ENCODE results near the gene ZMPSTE24. TPM values are rescaled to one million over a fixed set of nuclear protein-coding genes. Genes with fewer than 3 reads are reported as not detected.
"Not testable (repeated sequence)": the region's sequence is repeated elsewhere in the genome, so short reads cannot be mapped to it uniquely, and the experiment has no call there.

ZMPSTE24 gene
- total RNA-seq, 1 donor from 2014 or later = 48.2 TPM

DNA sequence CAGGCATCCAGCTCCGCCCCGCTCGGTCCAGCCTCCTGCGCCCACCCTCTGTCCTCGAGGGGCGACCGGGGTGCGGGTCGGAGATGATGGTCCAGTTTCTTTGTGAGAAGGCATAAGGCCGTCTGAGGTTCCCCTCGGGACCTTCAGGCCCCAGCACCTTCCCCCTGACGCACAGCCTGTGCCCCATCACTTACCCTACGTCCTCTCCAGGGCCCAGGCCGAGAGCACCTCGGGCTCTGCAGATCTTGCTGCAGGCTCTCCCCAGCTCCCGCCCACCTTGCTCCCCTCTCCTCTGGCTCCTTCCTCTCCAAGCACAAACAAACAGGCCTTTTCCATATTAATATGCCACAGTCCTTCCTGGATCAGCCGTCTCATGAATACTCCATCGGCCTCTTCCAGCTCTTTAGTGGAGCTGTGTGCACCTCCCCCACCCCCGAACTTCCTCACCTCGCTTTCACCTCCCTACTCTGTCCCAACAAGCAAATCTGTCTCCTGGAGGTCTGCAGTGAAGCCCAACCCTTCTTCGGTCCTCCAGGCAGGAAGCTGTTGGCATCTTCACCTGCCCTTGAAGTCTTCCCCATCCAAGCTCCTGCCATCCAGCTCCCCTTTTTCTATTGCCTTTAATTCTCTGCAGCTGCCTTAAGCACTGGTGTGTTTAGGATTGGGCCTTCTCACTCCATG, 59.5 kb downstream of the ZMPSTE24 start:
- Mint-ChIP-seq H3K9me3 (no peaks in the 10 kb centered on the region), H3K27me3 (ENCODE audit: low read depth) (peaks cover 16% of the 10 kb centered on the region), H3K4me1 (ENCODE audit: low read depth) (peaks cover 45% of the 10 kb centered on the region), H3K4me3 (ENCODE audit: low read depth) (peak overlapping the region; percentile 69), H3K36me3 (ENCODE audit: low read depth) (no peaks in the 10 kb centered on the region), H3K27ac (no peak overlapping the region)
- DNase-seq (ENCODE audit: low spot score) = no peak
- intact Hi-C loops (cut with micrococcal nuclease) = loop anchor here (2.0 to 5.0 kb wide), 5 partner anchors 60 to 155 kb away; partner anchors contain the start of genes RLF and ZMPSTE24

DNA sequence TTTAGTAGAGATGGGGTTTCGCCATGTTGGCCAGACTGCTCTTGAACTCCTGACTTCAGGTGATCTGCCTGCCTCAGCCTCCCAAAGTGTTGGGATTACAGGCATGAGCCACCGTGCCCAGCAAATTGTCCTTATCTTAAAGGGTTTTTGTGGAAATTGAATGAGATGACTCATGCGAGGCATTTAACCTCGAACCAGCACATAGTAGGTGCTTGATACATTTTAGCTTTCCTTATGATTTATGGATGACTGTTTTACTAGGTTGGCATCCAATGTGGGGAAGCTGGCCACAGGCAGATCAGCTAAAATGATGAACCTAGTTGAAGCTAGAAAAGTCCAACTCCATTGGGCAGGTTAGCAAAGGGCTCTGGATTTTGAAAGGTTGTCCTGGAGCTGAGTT, 60.4 kb downstream of the ZMPSTE24 start:
- no peak for DNase-seq (ENCODE audit: low spot score)

GRCh38 chr1:40318970-40319621, 61.1 kb downstream of the ZMPSTE24 start:
- no peak overlapping the region for H3K4me3 Mint-ChIP-seq (ENCODE audit: low read depth)
- H3K27me3 Mint-ChIP-seq (ENCODE audit: low read depth) = peaks cover 18% of the 10 kb centered on the region
- intact Hi-C loops (cut with micrococcal nuclease) = loop anchor here (5.0 kb wide), 4 partner anchors 62 to 157 kb away; partner anchors contain the start of genes RLF and ZMPSTE24
- H3K27ac Mint-ChIP-seq = no peak overlapping the region
- no peaks in the 10 kb centered on the region for H3K9me3 Mint-ChIP-seq
- DNase-seq (ENCODE audit: low spot score) = no peak
- no peaks in the 10 kb centered on the region for H3K36me3 Mint-ChIP-seq (ENCODE audit: low read depth)
- peaks cover 34% of the 10 kb centered on the region for H3K4me1 Mint-ChIP-seq (ENCODE audit: low read depth)

More for the DNA sequence above, 60.4 kb downstream of the ZMPSTE24 start:
- Mint-ChIP-seq H3K27me3 (ENCODE audit: low read depth) (peaks cover 16% of the 10 kb centered on the region), H3K9me3 (no peaks in the 10 kb centered on the region), H3K27ac (no peak overlapping the region), H3K36me3 (ENCODE audit: low read depth) (no peaks in the 10 kb centered on the region), H3K4me3 (ENCODE audit: low read depth) (no peak overlapping the region), H3K4me1 (ENCODE audit: low read depth) (peaks cover 38% of the 10 kb centered on the region)
- intact Hi-C loops (cut with micrococcal nuclease) = loop anchor here (5.0 kb wide), 4 partner anchors 61 to 156 kb away; partner anchors contain the start of genes RLF and ZMPSTE24

GRCh38 chr1:40331403-40331802, 73.4 kb downstream of the ZMPSTE24 start:
- H3K27ac Mint-ChIP-seq; H3K4me1 Mint-ChIP-seq (ENCODE audit: low read depth); H3K4me3 Mint-ChIP-seq (ENCODE audit: low read depth); H3K27me3 Mint-ChIP-seq (ENCODE audit: low read depth); intact Hi-C loops (cut with micrococcal nuclease); H3K9me3 Mint-ChIP-seq; H3K36me3 Mint-ChIP-seq (ENCODE audit: low read depth); DNase-seq (ENCODE audit: low spot score): not testable (repeated sequence)

GRCh38 chr1:40332695-40333094, 74.7 kb downstream of the ZMPSTE24 start:
- H3K27me3 Mint-ChIP-seq (ENCODE audit: low read depth) = peaks cover 7% of the 10 kb centered on the region
- no peaks in the 10 kb centered on the region for H3K4me1 Mint-ChIP-seq (ENCODE audit: low read depth)
- no peaks in the 10 kb centered on the region for H3K36me3 Mint-ChIP-seq (ENCODE audit: low read depth)
- no peak overlapping the region for H3K4me3 Mint-ChIP-seq (ENCODE audit: low read depth)
- H3K27ac Mint-ChIP-seq = no peak overlapping the region
- intact Hi-C loops (cut with micrococcal nuclease) = no loop called here
- DNase-seq (ENCODE audit: low spot score) = no peak
- H3K9me3 Mint-ChIP-seq = no peaks in the 10 kb centered on the region

- no peak for DNase-seq (ENCODE audit: low spot score)
- Mint-ChIP-seq H3K4me3 (ENCODE audit: low read depth) (no peak overlapping the region), H3K9me3 (peaks cover 12% of the 10 kb centered on the region), H3K27ac (no peak overlapping the region), H3K36me3 (ENCODE audit: low read depth) (peaks cover 7% of the 10 kb centered on the region), H3K4me1 (ENCODE audit: low read depth) (peaks cover 32% of the 10 kb centered on the region), H3K27me3 (ENCODE audit: low read depth) (no peaks in the 10 kb centered on the region)
- intact Hi-C loops (cut with micrococcal nuclease) = loop anchor here (5.0 kb wide), 2 partner anchors 240 to 255 kb away; partner anchors contain the start of gene PPT1
Measured at GRCh38 chr1:40337443-40337842, 79.4 kb downstream of the ZMPSTE24 start.

GRCh38 chr1:40338745-40339419, 80.8 kb downstream of the ZMPSTE24 start:
- DNase-seq (ENCODE audit: low spot score) = peak; percentile 82
- Mint-ChIP-seq H3K27me3 (ENCODE audit: low read depth) (no peaks in the 10 kb centered on the region), H3K4me1 (ENCODE audit: low read depth) (peaks cover 37% of the 10 kb centered on the region), H3K36me3 (ENCODE audit: low read depth) (peaks cover 11% of the 10 kb centered on the region), H3K4me3 (ENCODE audit: low read depth) (no peak overlapping the region), H3K27ac (no peak overlapping the region), H3K9me3 (peaks cover 12% of the 10 kb centered on the region)
- intact Hi-C loops (cut with micrococcal nuclease) = loop anchor here (1.0 to 5.0 kb wide), 4 partner anchors 186 to 257 kb away; partner anchors contain the start of gene PPT1

DNA sequence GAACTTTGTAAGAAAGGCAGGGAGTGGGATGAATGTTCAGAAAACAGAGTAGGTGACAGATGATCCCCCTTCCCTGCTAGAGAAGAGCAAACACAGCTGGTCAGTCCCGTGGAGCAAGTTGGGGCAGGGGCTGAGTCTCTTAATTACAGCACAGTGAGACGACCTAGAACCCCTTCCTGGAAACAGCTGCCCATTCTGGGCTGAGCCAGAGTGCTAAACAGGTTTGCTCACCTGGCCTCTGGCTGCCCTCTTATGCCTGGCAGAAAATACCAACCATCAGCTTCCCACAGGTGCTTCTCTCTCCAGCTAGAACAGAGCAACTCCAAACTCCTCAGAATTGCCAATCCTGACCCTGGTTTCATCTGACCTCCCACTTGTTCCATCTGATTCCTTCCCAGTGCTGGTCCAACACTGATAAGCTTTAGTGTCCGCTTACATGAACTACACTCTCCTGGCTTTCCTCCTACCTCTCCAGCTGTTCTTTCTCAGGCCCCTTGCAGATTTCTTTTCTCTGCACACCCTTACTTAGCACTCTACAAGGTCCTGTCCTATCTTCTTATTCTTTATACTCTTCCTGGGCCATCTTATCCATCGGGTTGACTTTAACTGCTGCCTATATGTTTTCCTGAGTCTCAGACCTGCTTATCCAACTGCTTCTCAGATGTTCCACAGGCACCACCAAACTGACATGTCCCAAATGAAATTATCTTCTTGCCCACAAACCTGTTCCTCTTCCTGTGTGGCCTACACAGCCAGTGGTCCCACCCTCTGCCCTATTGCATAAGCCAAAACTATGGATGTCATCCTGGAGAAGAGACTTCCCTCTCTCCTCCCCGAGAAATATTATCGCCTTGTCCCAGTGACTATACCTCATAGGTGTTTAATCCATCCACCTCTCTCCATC, 81.6 kb downstream of the ZMPSTE24 start:
- Mint-ChIP-seq H3K4me1 (ENCODE audit: low read depth) (peaks cover 43% of the 10 kb centered on the region), H3K36me3 (ENCODE audit: low read depth) (peaks cover 11% of the 10 kb centered on the region), H3K27me3 (ENCODE audit: low read depth) (no peaks in the 10 kb centered on the region), H3K9me3 (peaks cover 12% of the 10 kb centered on the region), H3K27ac (peak overlapping the region; percentile 8), H3K4me3 (ENCODE audit: low read depth) (no peak overlapping the region)
- DNase-seq (ENCODE audit: low spot score) = no peak
- intact Hi-C loops (cut with micrococcal nuclease) = loop anchor here (5.0 kb wide), 4 partner anchors 48 to 257 kb away; partner anchors contain the start of genes PPT1 and ZFP69B

DNA sequence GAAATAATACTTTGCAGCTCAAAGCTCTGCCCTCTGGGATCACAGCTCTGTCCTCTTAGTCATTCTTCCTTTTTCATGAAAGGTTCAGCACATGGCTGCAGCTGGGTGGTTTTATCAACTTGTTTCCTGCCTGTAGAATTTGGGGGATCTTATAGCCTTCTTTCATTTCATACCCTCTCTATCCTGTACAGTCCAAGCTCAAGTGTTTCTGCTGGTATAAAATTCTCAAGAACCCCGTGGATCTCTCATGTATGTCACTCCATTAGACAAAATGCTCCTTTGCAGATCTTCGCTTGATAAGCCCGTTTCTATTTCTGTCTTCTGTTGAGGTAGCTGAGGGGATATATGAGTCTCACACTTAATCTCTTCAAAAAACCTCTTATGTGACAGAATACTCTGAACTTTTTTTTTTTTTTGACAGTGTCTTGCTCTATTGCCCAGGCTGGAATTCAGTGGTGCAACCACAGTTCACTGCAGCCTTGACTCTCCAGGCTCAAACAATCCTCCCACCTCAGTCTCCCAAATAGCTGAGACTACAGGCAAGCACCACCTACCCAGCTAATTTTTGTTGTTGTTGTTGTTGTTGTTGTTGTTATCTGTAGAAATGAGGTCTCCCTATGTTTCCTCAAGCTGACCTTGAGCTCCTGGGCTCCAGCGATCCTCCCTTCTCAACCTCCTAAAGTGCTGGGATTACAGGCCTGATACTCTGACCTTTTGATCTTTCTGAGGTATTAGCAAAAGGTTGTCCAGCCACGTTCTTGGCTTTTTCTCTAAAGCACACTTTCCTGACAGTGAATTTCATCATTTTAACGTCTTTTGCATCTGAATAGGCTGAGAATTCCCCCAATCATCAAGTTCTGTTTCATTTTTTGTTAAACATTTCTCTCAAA, 83.7 kb downstream of the ZMPSTE24 start:
- no peak for DNase-seq (ENCODE audit: low spot score)
- Mint-ChIP-seq H3K9me3 (peaks cover 12% of the 10 kb centered on the region), H3K4me1 (ENCODE audit: low read depth) (peaks cover 46% of the 10 kb centered on the region), H3K27ac (peak overlapping the region; percentile 89), H3K27me3 (ENCODE audit: low read depth) (no peaks in the 10 kb centered on the region), H3K4me3 (ENCODE audit: low read depth) (peak overlapping the region; percentile 6), H3K36me3 (ENCODE audit: low read depth) (peaks cover 11% of the 10 kb centered on the region)
- intact Hi-C loops (cut with micrococcal nuclease) = loop anchor here (1.0 to 5.0 kb wide), 3 partner anchors 46 to 111 kb away; partner anchors contain the start of gene ZFP69B

GRCh38 chr1:40342381-40342717, 84.3 kb downstream of the ZMPSTE24 start:
- H3K4me3 Mint-ChIP-seq (ENCODE audit: low read depth); DNase-seq (ENCODE audit: low spot score); H3K27me3 Mint-ChIP-seq (ENCODE audit: low read depth): not testable (repeated sequence)
- Mint-ChIP-seq H3K4me1 (ENCODE audit: low read depth) (peaks cover 46% of the 10 kb centered on the region), H3K9me3 (peaks cover 12% of the 10 kb centered on the region), H3K36me3 (ENCODE audit: low read depth) (peaks cover 11% of the 10 kb centered on the region), H3K27ac (peak overlapping the region; percentile 89)
- intact Hi-C loops (cut with micrococcal nuclease) = loop anchor here (5.0 kb wide), 2 partner anchors 45 to 110 kb away; partner anchors contain the start of gene ZFP69B

Data from activated T-helper 2 cell treated with anti-CD3 and anti-CD28 coated beads, Interferon-gamma antibody, Interleukin-2, Interleukin-4, amounts not matched to agents 10 μg/mL and 5 μg/mL and 100 μg/mL, durations not matched to agents 14 hours and 24 hours and 36 hours (primary cell).